GM21576 (cell line): ENCODE results near the gene PID1.

Experiments
- ATAC-seq: cut with Tn5 transposase; IDR thresholded peaks from one replicate; pipeline ENCODE4 v1.9.1; 2021; ENCODE audit warnings: mild to moderate bottlenecking, moderate library complexity; ENCODE audit not compliant: unreplicated experiment

PID1 gene

GRCh38 chr2:229170916-229171315, 100.2 kb downstream of the PID1 start:
- ATAC-seq = no peak

GRCh38 chr2:229170171-229170570, 100.9 kb downstream of the PID1 start:
- ATAC-seq = no peak

- no peak for ATAC-seq
These were observed 101.3 kb downstream of the PID1 start for GRCh38 chr2:229169751-229170150.

GRCh38 chr2:229164545-229165249, 106.4 kb downstream of the PID1 start:
- no peak for ATAC-seq

- ATAC-seq = no peak
These were observed 107.2 kb downstream of the PID1 start for GRCh38 chr2:229163893-229164292.

GRCh38 chr2:229162015-229162414, 109.1 kb downstream of the PID1 start:
- no peak for ATAC-seq

- ATAC-seq = no peak
These were observed 110.1 kb downstream of the PID1 start for GRCh38 chr2:229160984-229161383.

- ATAC-seq = no peak
These were observed 110.9 kb downstream of the PID1 start for GRCh38 chr2:229160180-229160579.

GRCh38 chr2:229159405-229159804, 111.7 kb downstream of the PID1 start:
- ATAC-seq = no peak

- ATAC-seq = no peak
These were observed 116.7 kb downstream of the PID1 start for GRCh38 chr2:229154381-229154780.

GRCh38 chr2:229153951-229154350, 117.1 kb downstream of the PID1 start:
- ATAC-seq = no peak

- ATAC-seq = no peak
These were observed 117.8 kb downstream of the PID1 start for GRCh38 chr2:229153267-229153666.

- no peak for ATAC-seq
These were observed 118.4 kb downstream of the PID1 start for GRCh38 chr2:229152674-229153073.

GRCh38 chr2:229150317-229150716, 120.8 kb downstream of the PID1 start:
- ATAC-seq = no peak

- ATAC-seq = no peak
These were observed 129.6 kb downstream of the PID1 start for GRCh38 chr2:229141424-229142025.

- ATAC-seq = no peak
These were observed 133.4 kb downstream of the PID1 start for GRCh38 chr2:229137639-229138038.

- no peak for ATAC-seq
These were observed 134.0 kb downstream of the PID1 start for GRCh38 chr2:229137066-229137465.

- ATAC-seq = no peak
These were observed 137.8 kb downstream of the PID1 start for GRCh38 chr2:229133155-229133772.

- ATAC-seq = no peak
These were observed 138.9 kb downstream of the PID1 start for GRCh38 chr2:229132236-229132635.

GRCh38 chr2:229130522-229130921, 140.6 kb downstream of the PID1 start:
- no peak for ATAC-seq

GRCh38 chr2:229129738-229130371, 141.2 kb downstream of the PID1 start:
- no peak for ATAC-seq

- ATAC-seq = no peak
These were observed 143.6 kb downstream of the PID1 start for GRCh38 chr2:229127471-229127870.
